NCI-H1092 (cell line): ENCODE data around the gene CACFD1.
A peak's percentile ranks its signal among the peaks of the same experiment; 100 is the strongest.
"Not testable (repeated sequence)": the region's sequence is repeated elsewhere in the genome, so short reads cannot be mapped to it uniquely, and the experiment has no call there.

ENCODE experiments used
- DNase-seq: peaks from one replicate; lab custom pipeline; 2025; lab: John Stamatoyannopoulos, UW

Gene CACFD1

DNA sequence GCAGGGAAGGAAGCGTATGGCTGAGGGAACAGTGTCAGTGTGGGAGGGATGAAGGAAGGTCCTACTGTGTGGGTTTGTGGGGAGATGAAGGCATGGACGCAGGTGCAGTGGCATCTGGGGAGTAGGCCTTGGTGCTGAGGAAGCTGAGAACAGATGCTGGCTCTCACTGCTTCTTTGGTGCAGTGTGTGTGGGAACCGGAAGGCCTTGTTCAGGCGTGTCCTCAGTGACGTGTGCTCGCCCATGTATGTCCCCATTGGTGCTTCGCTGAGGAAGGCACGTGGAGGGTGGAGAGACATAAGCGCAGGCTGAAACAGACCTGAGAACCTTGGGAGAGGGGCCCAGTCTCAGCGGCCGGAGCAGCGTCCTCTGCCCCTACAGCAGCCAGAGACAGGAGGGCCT is 18.9 kb upstream of the CACFD1 start:
- no peak for DNase-seq

DNA sequence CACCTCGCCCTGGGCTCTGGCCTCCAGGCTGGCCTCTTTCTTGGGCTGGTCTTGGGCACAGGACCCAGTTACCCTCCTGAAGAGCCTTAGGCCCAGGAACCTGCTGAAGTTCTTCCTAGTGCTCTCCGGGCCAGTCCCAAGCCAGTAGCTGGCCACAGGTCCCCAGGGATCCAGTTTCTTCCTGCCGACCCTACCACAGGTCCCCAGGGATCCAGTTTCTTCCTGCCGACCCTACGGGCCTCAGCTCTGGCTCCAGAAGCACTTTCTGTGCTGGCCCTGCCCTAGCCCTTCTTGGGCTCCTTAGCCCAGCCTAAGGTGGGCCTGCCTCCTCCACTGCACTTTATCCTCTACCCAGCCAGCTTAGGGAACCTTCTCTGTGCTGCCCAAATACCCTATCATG is 18.2 kb upstream of the CACFD1 start:
- no peak for DNase-seq

DNA sequence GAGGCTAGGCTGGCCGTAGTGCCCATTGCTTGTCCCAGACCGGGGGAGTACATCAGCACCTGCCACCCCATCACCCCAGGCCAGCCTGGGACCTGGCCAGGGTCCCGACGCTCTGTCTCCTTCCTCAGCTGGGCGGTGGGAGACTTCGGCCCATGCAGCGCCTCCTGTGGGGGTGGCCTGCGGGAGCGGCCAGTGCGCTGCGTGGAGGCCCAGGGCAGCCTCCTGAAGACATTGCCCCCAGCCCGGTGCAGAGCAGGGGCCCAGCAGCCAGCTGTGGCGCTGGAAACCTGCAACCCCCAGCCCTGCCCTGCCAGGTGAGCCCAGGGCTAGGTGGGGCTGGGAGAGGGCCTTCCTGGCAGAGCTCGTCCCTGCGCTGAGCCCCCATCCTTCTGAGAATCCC is 16.5 kb upstream of the CACFD1 start:
- no peak for DNase-seq

DNA sequence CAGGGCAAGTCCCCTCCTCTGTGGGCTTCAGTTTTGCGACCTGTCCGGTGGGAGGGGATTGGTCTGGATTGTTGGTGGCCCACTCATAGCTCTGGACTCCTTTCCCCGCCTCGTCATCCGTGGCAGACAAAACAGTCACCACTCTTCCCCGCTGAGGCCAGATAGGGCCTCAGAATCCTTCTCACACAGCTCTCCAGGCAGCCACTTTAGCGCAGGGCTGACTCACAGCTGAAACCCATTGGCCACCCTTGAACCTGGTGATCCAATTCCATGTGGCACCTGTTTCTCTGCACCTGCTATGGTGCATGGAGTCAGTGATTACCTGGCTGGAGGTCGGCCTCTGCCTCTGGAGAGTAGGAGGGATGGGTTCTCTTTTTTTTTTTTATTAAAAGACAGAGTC is 15.8 kb upstream of the CACFD1 start:
- DNase-seq: no peak

DNA sequence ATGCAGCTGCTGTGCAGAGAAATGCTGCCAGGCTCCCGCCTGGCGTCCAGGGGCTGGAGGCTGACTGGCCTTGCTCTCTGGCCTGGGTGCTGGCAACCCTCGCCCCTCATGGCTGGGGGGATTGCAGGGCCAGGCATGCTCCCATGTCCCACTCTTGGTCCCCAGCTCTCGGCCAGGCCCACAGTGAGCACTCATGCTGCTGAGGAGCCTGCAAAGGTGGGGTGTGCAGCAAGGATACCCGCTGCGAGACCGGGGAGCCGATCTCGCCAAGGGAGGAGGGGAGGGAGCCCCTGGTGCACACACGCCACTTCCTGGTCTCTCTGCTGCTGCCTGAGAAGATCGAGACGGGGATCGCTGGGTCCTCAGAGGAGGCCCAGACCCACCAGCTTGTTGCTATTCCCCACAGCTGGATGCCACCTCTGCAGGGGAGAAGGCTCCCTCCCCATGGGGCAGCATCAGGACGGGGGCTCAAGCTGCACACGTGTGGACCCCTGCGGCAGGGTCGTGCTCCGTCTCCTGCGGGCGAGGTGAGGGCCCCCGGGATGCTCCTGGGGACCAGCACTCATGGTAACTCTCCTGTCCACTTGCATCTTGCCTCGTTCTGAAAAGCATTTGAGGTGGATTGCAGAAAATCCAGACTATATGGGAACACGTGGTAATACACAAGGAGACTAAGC is 14.3 kb upstream of the CACFD1 start:
- DNase-seq: no peak

DNA sequence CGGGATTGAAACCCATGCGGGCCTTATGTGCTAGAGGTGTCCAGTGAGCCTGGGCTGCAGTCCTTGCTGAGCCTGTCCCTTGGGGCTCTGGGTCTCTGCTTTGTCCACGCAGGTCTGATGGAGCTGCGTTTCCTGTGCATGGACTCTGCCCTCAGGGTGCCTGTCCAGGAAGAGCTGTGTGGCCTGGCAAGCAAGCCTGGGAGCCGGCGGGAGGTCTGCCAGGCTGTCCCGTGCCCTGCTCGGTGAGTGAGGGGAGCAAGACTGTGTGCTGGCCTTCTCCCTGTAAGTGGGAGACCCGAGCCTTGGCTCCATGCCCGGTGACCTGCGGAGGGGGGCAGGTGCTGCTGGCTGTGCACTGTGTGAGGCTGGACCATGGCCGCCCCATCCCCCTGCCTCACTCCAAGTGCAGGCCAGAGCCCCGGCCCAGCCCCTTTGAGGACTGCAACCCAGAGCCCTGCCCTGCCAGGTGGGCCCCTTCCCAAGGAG is 11.2 kb upstream of the CACFD1 start:
- DNase-seq: no peak

DNA sequence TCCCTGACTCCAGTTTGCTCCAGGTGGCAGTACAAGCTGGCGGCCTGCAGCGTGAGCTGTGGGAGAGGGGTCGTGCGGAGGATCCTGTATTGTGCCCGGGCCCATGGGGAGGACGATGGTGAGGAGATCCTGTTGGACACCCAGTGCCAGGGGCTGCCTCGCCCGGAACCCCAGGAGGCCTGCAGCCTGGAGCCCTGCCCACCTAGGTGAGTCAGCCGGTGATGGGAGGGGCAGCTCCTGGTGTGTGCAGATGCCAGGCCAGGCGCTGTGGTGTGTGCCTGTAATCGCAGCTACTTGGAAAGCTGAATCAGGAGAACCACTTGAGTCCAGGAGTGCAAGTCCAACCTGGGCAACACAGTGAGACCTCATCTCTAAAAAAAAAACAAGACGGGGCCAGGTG is 10.0 kb upstream of the CACFD1 start:
- DNase-seq: no peak

DNA sequence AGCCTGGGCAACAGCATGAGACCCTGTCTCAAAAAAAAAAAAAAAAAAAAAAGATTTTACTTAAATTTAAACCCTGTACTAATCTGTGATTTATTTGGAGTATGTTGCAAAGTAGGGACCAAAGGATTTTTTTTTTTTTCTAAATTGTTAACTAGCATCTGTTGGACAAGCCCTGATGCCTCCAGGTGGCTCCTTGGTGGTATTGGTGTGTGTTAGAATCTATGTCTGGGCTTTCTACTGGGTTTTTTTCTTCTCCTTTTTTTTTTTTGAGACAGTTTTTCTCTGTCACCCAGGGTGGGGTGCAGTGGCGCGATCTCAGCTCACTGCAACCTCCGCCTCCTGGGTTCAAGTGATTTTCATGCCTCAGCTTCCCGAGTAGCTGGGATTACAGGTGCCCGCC is 7.9 kb upstream of the CACFD1 start:
- DNase-seq: not testable (repeated sequence)

DNA sequence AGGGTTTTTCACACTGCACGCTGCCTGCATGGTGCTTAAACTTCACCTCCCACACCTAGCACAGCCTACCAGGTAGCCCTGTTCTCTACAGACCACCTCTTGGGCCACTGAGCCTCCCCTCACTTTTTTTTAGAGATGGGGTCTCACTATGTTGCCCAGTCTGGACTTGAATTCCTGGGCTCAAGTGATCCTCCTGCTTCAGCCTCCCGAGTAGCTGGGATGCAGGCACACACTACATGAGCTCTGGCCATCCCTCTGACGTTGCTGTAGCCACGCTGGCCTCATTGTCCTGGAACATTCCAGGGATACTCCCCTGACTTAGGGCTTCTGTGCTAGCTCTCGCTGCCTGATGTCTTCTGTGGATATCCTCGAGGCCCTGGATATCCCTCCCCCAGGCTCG is 7.2 kb upstream of the CACFD1 start:
- DNase-seq: no peak

DNA sequence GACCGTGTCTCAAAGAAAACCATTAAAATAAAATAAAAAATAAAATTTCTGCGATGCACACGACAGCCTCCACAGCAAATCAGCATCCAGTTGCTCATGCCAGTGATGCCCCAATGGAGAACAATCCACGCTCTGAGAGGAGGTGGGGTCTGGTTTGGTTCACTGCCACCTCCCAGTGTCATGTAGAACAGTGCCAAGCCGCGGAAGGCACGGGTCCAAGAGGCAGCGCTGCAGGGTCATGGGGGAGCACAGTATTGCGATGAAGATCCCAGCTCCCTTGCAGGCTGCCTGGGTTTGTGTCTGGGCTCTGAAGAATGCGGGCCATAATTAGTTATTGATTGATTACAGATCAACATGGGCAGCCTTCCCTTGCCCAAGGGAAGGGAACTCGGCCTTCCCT is 6.1 kb upstream of the CACFD1 start:
- no peak for DNase-seq

DNA sequence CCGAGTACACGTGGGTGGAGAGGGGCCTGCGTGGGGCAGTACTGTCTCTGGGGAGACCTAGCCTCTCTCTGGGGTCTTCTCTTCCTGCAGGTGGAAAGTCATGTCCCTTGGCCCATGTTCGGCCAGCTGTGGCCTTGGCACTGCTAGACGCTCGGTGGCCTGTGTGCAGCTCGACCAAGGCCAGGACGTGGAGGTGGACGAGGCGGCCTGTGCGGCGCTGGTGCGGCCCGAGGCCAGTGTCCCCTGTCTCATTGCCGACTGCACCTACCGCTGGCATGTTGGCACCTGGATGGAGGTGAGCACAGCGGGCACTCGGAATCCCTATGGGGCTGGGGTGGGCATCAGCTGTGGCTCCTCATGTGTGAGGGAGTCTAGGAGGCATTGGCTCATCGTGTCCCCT is 5.5 kb upstream of the CACFD1 start:
- no peak for DNase-seq

DNA sequence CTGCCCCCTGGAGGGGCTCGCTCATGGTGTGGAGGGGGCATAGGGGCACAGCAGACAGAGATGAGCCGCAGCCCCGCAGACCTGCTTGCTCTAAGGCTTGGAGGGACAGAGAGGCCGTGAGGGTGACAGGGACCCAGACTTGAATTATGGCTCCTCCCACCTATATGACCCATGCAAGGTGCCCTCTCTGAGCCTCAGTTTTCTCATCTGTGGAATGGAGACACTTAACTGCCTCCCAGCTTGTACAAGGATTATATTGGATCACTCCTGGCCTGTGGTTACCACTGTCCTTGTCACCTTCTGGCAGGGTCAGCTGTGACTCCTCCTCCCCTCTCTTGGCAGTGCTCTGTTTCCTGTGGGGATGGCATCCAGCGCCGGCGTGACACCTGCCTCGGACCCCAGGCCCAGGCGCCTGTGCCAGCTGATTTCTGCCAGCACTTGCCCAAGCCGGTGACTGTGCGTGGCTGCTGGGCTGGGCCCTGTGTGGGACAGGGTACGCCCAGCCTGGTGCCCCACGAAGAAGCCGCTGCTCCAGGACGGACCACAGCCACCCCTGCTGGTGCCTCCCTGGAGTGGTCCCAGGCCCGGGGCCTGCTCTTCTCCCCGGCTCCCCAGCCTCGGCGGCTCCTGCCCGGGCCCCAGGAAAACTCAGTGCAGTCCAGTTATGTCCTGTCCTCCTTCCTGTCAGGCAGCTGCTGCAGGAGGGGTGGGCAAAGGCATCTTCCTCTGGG is 4.7 kb upstream of the CACFD1 start:
- no peak for DNase-seq

DNA sequence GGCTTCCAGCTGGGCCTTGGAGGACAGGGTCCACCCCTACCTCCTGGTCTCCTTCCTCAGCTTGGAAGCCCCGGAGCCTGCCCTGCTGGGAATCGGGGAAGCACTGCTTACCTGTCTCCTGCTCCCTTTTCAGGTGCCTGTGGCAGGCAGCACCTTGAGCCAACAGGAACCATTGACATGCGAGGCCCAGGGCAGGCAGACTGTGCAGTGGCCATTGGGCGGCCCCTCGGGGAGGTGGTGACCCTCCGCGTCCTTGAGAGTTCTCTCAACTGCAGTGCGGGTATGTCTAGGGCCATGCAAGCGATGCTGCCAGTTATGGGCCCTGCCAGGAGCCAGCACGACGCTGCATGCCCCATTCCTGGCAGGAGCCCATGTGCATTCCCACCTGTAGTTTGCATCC is 3.8 kb upstream of the CACFD1 start:
- DNase-seq: no peak

DNA sequence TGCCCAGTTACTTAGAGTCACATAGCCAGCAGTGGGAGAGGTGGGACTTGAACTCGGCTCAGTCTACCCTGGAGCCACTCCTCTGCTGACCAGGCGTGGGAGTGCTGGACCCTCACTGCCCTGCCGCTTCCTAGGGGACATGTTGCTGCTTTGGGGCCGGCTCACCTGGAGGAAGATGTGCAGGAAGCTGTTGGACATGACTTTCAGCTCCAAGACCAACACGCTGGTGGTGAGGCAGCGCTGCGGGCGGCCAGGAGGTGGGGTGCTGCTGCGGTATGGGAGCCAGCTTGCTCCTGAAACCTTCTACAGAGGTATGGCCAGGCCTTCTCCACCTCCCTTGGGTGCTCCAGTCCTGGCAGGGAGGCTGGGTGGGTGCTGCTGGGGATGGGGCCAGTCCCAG is 3.4 kb upstream of the CACFD1 start:
- no peak for DNase-seq

DNA sequence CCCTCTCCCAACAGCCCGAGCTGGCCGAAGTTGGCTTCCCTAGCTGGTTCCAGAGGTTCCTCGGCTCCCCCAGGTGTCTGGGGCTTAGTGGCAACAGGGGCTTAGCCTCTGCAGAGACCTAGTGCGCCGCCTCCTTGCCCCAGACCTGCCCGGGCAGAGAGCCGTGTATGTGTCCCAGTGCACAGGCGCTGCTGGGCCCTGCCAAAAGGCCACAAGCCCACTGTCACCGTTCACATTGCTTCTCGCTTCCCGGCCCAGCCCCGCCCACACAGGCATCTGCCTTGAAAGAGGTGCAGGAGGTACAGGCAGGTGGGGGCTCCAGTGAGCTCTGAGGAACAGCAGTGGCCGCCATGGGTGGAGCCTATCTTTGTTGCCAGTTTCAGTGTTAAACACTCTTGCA is 2.5 kb upstream of the CACFD1 start:
- DNase-seq: no peak

DNA sequence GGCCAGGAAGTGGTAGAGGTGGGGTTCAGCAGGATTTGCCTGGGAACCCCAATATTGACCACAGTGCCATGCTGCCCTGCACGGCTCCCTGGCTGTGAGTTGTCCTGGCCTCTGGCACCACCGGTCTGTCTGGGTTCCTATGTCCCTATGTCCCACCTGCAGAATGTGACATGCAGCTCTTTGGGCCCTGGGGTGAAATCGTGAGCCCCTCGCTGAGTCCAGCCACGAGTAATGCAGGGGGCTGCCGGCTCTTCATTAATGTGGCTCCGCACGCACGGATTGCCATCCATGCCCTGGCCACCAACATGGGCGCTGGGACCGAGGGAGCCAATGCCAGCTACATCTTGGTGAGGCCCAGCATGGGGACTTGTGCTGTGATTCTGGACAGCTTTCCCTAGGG is 2.0 kb upstream of the CACFD1 start:
- DNase-seq: no peak

DNA sequence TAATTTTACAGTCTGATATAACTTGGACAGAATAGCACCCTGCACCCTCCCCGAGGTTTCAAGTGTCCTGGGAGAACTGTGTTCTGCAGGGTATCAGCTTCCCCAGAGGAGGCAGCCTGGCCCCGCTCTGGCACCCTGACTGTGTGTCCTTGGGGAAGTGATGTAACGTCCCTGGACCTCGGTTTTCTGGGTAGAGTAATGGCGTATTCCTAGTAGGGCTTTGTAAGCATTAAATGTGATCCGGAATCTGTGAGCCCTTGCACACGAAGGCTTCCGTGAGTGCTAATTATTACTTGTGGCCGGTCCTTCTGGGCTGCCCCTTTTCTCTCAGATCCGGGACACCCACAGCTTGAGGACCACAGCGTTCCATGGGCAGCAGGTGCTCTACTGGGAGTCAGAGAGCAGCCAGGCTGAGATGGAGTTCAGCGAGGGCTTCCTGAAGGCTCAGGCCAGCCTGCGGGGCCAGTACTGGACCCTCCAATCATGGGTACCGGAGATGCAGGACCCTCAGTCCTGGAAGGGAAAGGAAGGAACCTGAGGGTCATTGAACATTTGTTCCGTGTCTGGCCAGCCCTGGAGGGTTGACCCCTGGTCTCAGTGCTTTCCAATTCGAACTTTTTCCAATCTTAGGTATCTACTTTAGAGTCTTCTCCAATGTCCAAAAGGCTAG is 1.0 kb upstream of the CACFD1 start:
- no peak for DNase-seq

DNA sequence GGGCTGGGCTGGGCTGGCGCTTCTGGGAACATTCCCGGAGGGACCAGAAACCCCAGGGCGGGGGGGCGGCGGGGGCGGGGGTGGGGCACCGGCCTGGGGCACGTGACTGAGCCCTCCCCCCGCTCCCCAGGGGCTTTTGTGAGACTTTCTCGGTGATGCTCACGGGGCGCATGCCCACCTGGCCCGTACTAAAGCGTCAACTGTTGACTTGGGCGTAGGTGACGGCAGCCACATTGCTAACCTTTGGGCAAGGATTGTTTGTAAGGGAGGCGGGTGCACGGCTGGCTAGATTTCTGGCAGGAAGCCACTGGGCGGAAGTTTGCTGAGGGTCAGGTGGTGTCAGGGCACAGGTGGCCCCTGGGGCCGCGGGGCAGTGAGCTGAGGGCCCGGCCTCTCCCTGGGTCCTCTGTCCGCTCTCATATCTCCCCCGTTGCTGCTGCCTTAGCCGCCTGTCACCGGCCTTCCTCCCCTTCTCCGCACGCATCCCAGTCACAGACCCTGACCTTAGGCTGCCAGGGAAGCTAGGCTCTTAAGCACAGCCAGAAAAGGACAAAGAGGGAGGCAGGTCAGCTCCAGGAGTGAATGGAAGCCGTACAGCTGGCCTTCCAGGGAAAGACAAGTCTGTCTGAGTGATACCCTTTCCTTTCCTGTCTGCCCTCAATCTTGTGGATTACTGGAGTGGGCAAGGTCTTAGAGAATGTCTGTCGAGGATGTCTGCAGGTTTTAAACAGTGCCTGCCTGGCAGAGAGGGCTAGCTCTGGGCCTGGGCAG is 812 bp downstream of the CACFD1 start:
- DNase-seq: peak; percentile 57

DNA sequence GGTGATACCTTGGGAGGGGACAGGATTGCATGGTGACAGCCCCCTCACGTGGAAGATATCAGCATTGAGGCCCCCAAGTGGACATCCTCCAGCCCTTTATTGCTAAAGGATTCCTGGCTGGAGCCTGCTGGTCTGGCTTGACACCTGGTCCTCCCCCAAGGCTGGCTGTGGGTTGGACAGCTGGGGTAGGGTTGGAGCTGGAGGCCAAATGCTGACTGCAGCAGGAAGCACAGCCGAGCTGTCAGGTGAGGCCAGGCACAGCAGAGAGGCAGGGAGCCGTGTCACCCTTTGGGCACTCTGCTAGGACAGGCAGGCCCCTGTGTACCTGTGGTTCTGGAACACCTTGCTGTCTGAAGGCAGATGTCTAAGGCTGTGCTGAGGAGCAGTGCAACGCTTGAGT is 2.2 kb downstream of the CACFD1 start:
- DNase-seq: no peak

DNA sequence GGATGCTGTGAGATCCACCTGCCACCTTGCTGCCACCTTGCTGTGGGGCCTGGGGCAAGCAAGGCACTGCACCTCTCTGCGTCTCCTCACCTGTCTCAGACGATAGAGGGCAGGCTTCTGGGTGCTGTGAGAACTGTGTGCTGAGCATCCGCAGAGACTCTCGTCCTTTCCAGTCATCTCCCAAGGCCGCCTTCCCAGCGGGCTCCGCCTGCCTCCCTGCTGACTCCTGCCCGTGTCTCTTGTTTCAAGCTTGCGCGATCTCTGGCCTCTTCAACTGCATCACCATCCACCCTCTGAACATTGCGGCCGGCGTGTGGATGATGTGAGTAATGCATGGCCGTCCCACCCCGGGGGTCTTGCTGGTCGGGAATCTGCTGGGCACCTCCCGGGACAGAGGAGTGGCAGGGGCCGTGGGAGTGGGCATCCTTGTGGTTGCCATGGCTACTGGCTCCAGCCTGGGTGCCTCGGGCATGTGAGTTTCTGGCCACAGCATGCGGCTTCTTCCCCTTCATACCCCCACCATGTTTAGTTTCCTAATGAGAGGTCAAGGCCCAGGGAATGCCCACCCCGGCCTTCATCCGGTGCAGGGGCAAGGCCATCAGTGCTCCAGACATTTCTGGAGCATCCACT is 3.6 kb downstream of the CACFD1 start:
- DNase-seq: no peak

DNA sequence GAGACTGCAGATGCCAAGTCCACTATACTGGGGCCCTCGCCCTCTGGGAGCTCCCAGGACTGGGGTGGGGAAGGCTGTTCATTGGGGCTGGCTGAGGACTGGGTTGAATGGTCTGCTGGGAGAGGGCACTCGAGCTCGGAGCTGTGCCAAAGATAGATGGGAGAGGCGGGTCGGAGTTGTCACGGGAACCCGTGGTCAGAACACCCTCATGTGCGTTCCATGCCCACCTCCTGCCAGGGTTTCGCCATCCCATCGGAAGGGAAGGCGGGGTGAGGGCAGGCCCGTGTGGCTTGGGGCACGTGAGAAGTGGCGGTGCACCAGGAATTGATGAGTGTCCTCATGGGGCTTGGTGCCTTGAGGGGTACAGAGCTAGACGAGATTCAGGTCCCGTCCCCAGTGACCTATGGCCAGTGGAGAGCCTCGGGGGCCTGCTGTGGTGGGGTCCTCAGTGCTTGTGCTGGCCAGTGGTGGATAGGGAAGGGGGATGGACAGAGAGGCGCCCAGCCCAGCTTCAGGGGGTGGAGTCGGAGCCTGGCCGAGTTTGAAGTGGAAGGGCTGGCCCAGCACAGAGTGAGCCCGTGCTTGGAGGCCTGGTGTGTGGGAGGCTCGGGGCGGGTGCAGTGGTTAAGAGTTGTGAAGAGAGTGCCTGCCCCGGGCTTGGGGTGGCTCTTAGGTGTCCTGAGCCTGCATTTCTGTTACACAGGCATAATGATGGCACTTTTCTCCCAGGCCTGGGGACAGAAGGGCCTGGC is 4.3 kb downstream of the CACFD1 start:
- no peak for DNase-seq
